Right lobe of liver (tissue), 6 donors: ENCODE data around the gene FMNL2. TPM values are rescaled to one million over a fixed set of nuclear protein-coding genes. Genes with fewer than 3 reads are reported as not detected.

Source experiments
- ATAC-seq, 4 donors: fragments of 200-7000 bp; cut with Tn5 transposase; one replicate each; pipeline ENCODE4 v1.9.1; 2020; ENCODE audit warnings: mild to moderate bottlenecking in 4 of 4, moderate library complexity in 4 of 4
- DNase-seq, 3 donors: peaks; one replicate each; pipeline ENCODE4 v3.0.0-alpha.2; 2020
- H3K27ac ChIP-seq, 3 donors: fragments of 200-600 bp; one replicate each; pipeline ENCODE4 v1.8.0; 2022
- H3K27me3 ChIP-seq, 2 donors: fragments of 200-600 bp; one replicate each; pipeline ENCODE4 v1.8.0; 2022
- H3K36me3 ChIP-seq, 4 donors: fragments of 200-600 bp; sonication (generic) in 1 of 4; one replicate each; pipeline versions ENCODE4 v1.5.1 to v1.8.0; 2017 to 2022; ENCODE audit warnings: control low read depth in 1 of 4
- H3K4me1 ChIP-seq, 4 donors: fragments of 200-600 bp; sonication (generic) in 1 of 4; one replicate each; pipeline versions ENCODE4 v1.5.1 to v1.8.0; 2017 to 2022; ENCODE audit warnings: control low read depth in 1 of 4
- H3K4me3 ChIP-seq, 3 donors: fragments of 200-600 bp; one replicate each; pipeline ENCODE4 v1.8.0; 2022
- H3K9me3 ChIP-seq, 4 donors: fragments of 200-600 bp; sonication (generic) in 1 of 4; one replicate each; pipeline versions ENCODE4 v1.5.1 to v1.8.0; 2017 to 2022; ENCODE audit warnings: control low read depth in 1 of 4
- CTCF ChIP-seq, 4 donors: fragments of 200-600 bp in 3 of 4; fragments of 450-650 bp in 1 of 4; IDR thresholded peaks; one replicate each; pipeline versions ENCODE4 v1.5.1 to v1.8.0; 2016 to 2022; ENCODE audit warnings: antibody characterized with exemption in 4 of 4, mild to moderate bottlenecking in 2 of 4
- POLR2A ChIP-seq: fragments of 450-650 bp; IDR thresholded peaks from one replicate; pipeline ENCODE4 v1.6.1; 2017; ENCODE audit warnings: antibody characterized with exemption, mild to moderate bottlenecking
- WGBS: methylation state at CpG from one replicate; pipeline ENCODE4 v1.1.6; 2018; ENCODE audit warnings: low coverage, low lambda C conversion rate; ENCODE audit not compliant: insufficient coverage; ENCODE audit errors: missing lambda C conversion rate; 5-methylcytosine and 5-hydroxymethylcytosine counted together
- intact Hi-C, 2 donors: fragments of 100-400 bp; cut with DNase I; formaldehyde crosslinking; loops; one replicate each; pipeline versions ENCODE4 v1.11.2 to v1.14.1; 2022
- total RNA-seq, 6 experiments: library from RNA; depleted of rRNA in 2 of 6; stranded (reverse); fragments of >200 nt in 2 of 6; fragmentation: NEBNext Ultra II Directional in 3 of 6; extraction: Animal tissue kit (Norgen Biotek cat#: 25700) in 3 of 6; gene quantifications; one replicate each; pipeline versions ENCODE4 v1.1.0 to v1.2.4, GENCODE V29; 2016 to 2023
- donor health status: DM: no; HTN: yes; CAD: no.
- donor health status: DM: no; HTN: no; CAD: no.
- donor health status: DM: no; HTN: no; CAD: no.
- donor health status: DM: no; HTN: yes; CAD: no.
- donor health status: DM: no; HTN: yes; CAD: no.

The FMNL2 gene
- total RNA-seq, 6 experiments from 2014 or later = 3.5 to 12.1 (median 7.1) TPM

- no peak for DNase-seq
- Histone ChIP-seq H3K36me3 (no peaks in the 10 kb centered on the region), H3K4me3 (no peak overlapping the region), H3K9me3 (no peaks in the 10 kb centered on the region), H3K27ac (no peak overlapping the region), H3K4me1 (no peaks in the 10 kb centered on the region), H3K27me3 (no peaks in the 10 kb centered on the region)
- WGBS = 91% methylated on average over 9 of the region's 9 CpGs
- intact Hi-C loops = no loop called here
- TF ChIP-seq CTCF (IDR thresholded peaks at IDR 0.05) (no peak), POLR2A (no peak)
- no peak for ATAC-seq
Observed at GRCh38 chr2:152598975-152599759, 264.2 kb downstream of the FMNL2 start.

- intact Hi-C loops = no loop called here
- Histone ChIP-seq H3K27ac (no peak overlapping the region), H3K27me3 (no peaks in the 10 kb centered on the region), H3K4me1 (no peaks in the 10 kb centered on the region), H3K9me3 (no peaks in the 10 kb centered on the region), H3K36me3 (no peaks in the 10 kb centered on the region), H3K4me3 (no peak overlapping the region)
- ATAC-seq (no peak), DNase-seq (no peak)
- 59% methylated on average over 2 of the region's 6 CpGs for WGBS
- TF ChIP-seq CTCF (IDR thresholded peaks at IDR 0.05) = no peak
- TF ChIP-seq POLR2A = no peak
Observed at GRCh38 chr2:152600051-152600657, 265.2 kb downstream of the FMNL2 start.

- no peaks in the 10 kb centered on the region for H3K36me3 ChIP-seq
- no peak for DNase-seq
- intact Hi-C loops = no loop called here
- no peak for ATAC-seq
- 67% methylated on average over 2 of the region's 2 CpGs for WGBS
- no peaks in the 10 kb centered on the region for H3K27me3 ChIP-seq
- no peaks in the 10 kb centered on the region for H3K9me3 ChIP-seq
- H3K4me3 ChIP-seq = no peak overlapping the region
- TF ChIP-seq POLR2A (no peak), CTCF (IDR thresholded peaks at IDR 0.05) (no peak)
- H3K27ac ChIP-seq = no peak overlapping the region
- no peaks in the 10 kb centered on the region for H3K4me1 ChIP-seq
Observed at GRCh38 chr2:152600697-152601096, 265.7 kb downstream of the FMNL2 start.

GRCh38 chr2:152602750-152603149 is 267.8 kb downstream of the FMNL2 start:
- no peaks in the 10 kb centered on the region for H3K27me3 ChIP-seq
- ATAC-seq (no peak), DNase-seq (no peak)
- H3K9me3 ChIP-seq = no peaks in the 10 kb centered on the region
- no peaks in the 10 kb centered on the region for H3K4me1 ChIP-seq
- H3K27ac ChIP-seq = no peak overlapping the region
- WGBS = 68% methylated on average over 7 of the region's 8 CpGs
- H3K36me3 ChIP-seq = no peaks in the 10 kb centered on the region
- H3K4me3 ChIP-seq = no peak overlapping the region
- intact Hi-C loops = no loop called here
- no peak for TF ChIP-seq CTCF (IDR thresholded peaks at IDR 0.05)
- no peak for TF ChIP-seq POLR2A
